ENCODE measurements around the gene XNDC1N. TPM values are rescaled to one million over a fixed set of nuclear protein-coding genes. Genes with fewer than 3 reads are reported as not detected.

The XNDC1N gene
- total and polyA plus RNA-seq, 2 experiments from 2014 or later: 11.0 to 13.0 TPM

DNA sequence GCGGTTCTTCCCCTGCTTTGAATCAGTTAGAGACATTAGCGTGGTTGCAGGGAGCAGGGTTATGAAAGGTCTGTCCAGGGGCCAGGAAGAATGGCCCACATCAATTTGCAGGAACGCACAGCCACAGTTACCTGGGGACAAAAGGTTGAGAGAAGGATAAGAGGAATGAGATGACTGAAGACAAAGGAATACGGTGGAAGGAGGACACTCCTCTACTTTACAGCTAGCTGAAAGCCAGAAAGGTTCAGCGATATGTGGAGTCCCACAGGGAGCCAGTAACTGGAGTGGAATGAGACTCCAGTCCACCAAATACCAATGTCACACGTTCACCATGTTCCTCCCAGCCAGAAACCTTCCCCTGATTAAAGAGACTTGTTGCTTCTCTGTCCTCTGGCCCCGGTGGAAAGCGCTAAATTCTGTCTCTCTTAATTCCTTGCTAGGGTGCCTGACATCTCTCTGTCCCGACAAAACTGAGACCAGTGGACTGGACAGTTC, 10.7 kb downstream of the XNDC1N start (continued):
- TF ChIP-seq, protein P1, sequence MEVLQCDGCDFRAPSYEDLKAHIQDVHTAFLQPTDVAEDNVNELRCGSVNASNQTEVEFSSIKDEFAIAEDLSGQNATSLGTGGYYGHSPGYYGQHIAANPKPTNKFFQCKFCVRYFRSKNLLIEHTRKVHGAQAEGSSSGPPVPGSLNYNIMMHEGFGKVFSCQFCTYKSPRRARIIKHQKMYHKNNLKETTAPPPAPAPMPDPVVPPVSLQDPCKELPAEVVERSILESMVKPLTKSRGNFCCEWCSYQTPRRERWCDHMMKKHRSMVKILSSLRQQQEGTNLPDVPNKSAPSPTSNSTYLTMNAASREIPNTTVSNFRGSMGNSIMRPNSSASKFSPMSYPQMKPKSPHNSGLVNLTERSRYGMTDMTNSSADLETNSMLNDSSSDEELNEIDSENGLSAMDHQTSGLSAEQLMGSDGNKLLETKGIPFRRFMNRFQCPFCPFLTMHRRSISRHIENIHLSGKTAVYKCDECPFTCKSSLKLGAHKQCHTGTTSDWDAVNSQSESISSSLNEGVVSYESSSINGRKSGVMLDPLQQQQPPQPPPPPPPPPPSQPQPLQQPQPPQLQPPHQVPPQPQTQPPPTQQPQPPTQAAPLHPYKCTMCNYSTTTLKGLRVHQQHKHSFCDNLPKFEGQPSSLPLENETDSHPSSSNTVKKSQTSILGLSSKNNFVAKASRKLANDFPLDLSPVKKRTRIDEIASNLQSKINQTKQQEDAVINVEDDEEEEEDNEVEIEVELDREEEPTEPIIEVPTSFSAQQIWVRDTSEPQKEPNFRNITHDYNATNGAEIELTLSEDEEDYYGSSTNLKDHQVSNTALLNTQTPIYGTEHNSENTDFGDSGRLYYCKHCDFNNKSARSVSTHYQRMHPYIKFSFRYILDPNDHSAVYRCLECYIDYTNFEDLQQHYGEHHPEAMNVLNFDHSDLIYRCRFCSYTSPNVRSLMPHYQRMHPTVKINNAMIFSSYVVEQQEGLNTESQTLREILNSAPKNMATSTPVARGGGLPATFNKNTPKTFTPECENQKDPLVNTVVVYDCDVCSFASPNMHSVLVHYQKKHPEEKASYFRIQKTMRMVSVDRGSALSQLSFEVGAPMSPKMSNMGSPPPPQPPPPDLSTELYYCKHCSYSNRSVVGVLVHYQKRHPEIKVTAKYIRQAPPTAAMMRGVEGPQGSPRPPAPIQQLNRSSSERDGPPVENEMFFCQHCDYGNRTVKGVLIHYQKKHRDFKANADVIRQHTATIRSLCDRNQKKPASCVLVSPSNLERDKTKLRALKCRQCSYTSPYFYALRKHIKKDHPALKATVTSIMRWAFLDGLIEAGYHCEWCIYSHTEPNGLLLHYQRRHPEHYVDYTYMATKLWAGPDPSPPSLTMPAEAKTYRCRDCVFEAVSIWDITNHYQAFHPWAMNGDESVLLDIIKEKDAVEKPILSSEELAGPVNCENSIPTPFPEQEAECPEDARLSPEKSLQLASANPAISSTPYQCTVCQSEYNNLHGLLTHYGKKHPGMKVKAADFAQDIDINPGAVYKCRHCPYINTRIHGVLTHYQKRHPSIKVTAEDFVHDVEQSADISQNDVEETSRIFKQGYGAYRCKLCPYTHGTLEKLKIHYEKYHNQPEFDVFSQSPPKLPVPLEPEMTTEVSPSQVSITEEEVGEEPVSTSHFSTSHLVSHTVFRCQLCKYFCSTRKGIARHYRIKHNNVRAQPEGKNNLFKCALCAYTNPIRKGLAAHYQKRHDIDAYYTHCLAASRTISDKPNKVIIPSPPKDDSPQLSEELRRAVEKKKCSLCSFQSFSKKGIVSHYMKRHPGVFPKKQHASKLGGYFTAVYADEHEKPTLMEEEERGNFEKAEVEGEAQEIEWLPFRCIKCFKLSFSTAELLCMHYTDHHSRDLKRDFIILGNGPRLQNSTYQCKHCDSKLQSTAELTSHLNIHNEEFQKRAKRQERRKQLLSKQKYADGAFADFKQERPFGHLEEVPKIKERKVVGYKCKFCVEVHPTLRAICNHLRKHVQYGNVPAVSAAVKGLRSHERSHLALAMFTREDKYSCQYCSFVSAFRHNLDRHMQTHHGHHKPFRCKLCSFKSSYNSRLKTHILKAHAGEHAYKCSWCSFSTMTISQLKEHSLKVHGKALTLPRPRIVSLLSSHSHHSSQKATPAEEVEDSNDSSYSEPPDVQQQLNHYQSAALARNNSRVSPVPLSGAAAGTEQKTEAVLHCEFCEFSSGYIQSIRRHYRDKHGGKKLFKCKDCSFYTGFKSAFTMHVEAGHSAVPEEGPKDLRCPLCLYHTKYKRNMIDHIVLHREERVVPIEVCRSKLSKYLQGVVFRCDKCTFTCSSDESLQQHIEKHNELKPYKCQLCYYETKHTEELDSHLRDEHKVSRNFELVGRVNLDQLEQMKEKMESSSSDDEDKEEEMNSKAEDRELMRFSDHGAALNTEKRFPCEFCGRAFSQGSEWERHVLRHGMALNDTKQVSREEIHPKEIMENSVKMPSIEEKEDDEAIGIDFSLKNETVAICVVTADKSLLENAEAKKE (CRISPR knock-in tag; IDR thresholded peaks at IDR 0.05): no peak
- TF ChIP-seq, protein P2, sequence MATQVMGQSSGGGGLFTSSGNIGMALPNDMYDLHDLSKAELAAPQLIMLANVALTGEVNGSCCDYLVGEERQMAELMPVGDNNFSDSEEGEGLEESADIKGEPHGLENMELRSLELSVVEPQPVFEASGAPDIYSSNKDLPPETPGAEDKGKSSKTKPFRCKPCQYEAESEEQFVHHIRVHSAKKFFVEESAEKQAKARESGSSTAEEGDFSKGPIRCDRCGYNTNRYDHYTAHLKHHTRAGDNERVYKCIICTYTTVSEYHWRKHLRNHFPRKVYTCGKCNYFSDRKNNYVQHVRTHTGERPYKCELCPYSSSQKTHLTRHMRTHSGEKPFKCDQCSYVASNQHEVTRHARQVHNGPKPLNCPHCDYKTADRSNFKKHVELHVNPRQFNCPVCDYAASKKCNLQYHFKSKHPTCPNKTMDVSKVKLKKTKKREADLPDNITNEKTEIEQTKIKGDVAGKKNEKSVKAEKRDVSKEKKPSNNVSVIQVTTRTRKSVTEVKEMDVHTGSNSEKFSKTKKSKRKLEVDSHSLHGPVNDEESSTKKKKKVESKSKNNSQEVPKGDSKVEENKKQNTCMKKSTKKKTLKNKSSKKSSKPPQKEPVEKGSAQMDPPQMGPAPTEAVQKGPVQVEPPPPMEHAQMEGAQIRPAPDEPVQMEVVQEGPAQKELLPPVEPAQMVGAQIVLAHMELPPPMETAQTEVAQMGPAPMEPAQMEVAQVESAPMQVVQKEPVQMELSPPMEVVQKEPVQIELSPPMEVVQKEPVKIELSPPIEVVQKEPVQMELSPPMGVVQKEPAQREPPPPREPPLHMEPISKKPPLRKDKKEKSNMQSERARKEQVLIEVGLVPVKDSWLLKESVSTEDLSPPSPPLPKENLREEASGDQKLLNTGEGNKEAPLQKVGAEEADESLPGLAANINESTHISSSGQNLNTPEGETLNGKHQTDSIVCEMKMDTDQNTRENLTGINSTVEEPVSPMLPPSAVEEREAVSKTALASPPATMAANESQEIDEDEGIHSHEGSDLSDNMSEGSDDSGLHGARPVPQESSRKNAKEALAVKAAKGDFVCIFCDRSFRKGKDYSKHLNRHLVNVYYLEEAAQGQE (IDR thresholded peaks at IDR 0.05; ENCODE audit: unreplicated experiment): no peak
- no peak for TF ChIP-seq POLR2AphosphoS5 (IDR thresholded peaks at IDR 0.05; ENCODE audit: low read depth)
- no peak for TF ChIP-seq NANOG (IDR thresholded peaks at IDR 0.05; ENCODE audit: borderline replicate concordance)
- no peak for TF ChIP-seq CREB1 (CRISPR knock-in tag; IDR thresholded peaks at IDR 0.05; ENCODE audit: low read depth)
- TF ChIP-seq JUNB (IDR thresholded peaks at IDR 0.05; ENCODE audit: unreplicated experiment): no peak

All from GM23338 (cell line).